Endothelial cell of umbilical vein (primary cell): Measurements from ENCODE around the gene LCE2C. TPM values are rescaled to one million over a fixed set of nuclear protein-coding genes. Genes with fewer than 3 reads are reported as not detected.

Experiments
- BruUV-seq: library from RNA; stranded (reverse); fragments of 400-500 nt; replicated peaks from 2 replicates; lab custom pipeline; 2021; lab: Mats Ljungman, UMichigan
- CTCF ChIA-PET: fragments of 300-600, 350-600 bp; sonication (Branson Sonifier 250); formaldehyde crosslinking; loops from one replicate; lab custom pipeline; 2021; ENCODE audit warnings: antibody characterized with exemption, inconsistent platforms; lab: Charles Lee
- POLR2A ChIA-PET: fragments of 300-600, 350-600 bp; sonication (Branson Sonifier 250); formaldehyde crosslinking; loops from one replicate; lab custom pipeline; 2021; ENCODE audit warnings: antibody characterized with exemption, inconsistent platforms; lab: Charles Lee
- DNase-seq: peaks from one replicate; pipeline ENCODE4 v3.0.0-alpha.2; 2011; ENCODE audit warnings: low read depth, low spot score
- FAIRE-seq: peaks from 2 replicates; lab custom pipeline; 2011; peaks lifted over from hg19 to GRCh38; lab: Jason Lieb, UNC
- H2AFZ ChIP-seq: 2 replicates; pipeline ENCODE4 v1.6.0; 2012; ENCODE audit warnings: low read depth, low read length, control low read depth, inconsistent platforms
- H3K27ac ChIP-seq: 2 replicates; pipeline ENCODE4 v1.5.1; 2011; ENCODE audit warnings: low read depth, mild to moderate bottlenecking, control low read depth, low read length, moderate library complexity; ENCODE audit not compliant: insufficient read depth
- H3K27me3 ChIP-seq, 2 experiments: 2 replicates each; pipeline versions ENCODE4 v1.6.0 to v1.6.1; 2011; ENCODE audit warnings: low read length in 2 of 2, mixed read lengths in 1 of 2; ENCODE audit not compliant: control insufficient read depth in 2 of 2, insufficient read depth in 2 of 2
- H3K36me3 ChIP-seq, 2 experiments: 2 replicates in 1 of 2; 3 replicates in 1 of 2; pipeline ENCODE4 v1.5.1; 2011; ENCODE audit warnings: low read length in 2 of 2, mild to moderate bottlenecking in 1 of 2, moderate library complexity in 1 of 2; ENCODE audit not compliant: control insufficient read depth in 2 of 2, insufficient read depth in 2 of 2; ENCODE audit errors: extremely low read depth in 1 of 2
- H3K4me1 ChIP-seq: 3 replicates; pipeline ENCODE4 v1.5.1; 2011; ENCODE audit warnings: mild to moderate bottlenecking, low read length; ENCODE audit not compliant: control insufficient read depth, insufficient read depth; ENCODE audit errors: extremely low read depth
- H3K4me2 ChIP-seq: 2 replicates; pipeline ENCODE4 v1.6.1; 2011; ENCODE audit warnings: low read length, control low read depth, mixed read lengths; ENCODE audit not compliant: insufficient read depth
- H3K4me3 ChIP-seq, 3 experiments: fragments of 200-600 bp in 1 of 3; sonication (generic), shearing (Covaris generic) in 1 of 3; replicated peaks in 1 of 3; 2 replicates each; pipeline ENCODE4 v1.5.1; 2011 to 2016; ENCODE audit warnings: control low read depth in 3 of 3, low read length in 3 of 3, mild to moderate bottlenecking in 2 of 3, inconsistent platforms in 1 of 3, low read depth in 1 of 3, moderate library complexity in 1 of 3; ENCODE audit not compliant: insufficient read depth in 1 of 3
- H3K79me2 ChIP-seq: 2 replicates; pipeline ENCODE4 v1.6.0; 2012; ENCODE audit warnings: low read length, inconsistent platforms; ENCODE audit not compliant: control insufficient read depth, insufficient read depth
- H3K9ac ChIP-seq: replicated peaks from 2 replicates; pipeline ENCODE3; 2011; ENCODE audit warnings: low read length, control low read depth; ENCODE audit not compliant: insufficient read depth; ENCODE audit errors: extremely low read depth
- H3K9me1 ChIP-seq: replicated peaks from 3 replicates; pipeline ENCODE4 v1.6.0; 2011; ENCODE audit warnings: mild to moderate bottlenecking, low read length; ENCODE audit not compliant: control insufficient read depth, insufficient read depth; ENCODE audit errors: extremely low read depth
- H3K9me3 ChIP-seq: replicated peaks from 2 replicates; pipeline ENCODE4 v1.5.1; 2012; ENCODE audit warnings: low read length, inconsistent platforms; ENCODE audit not compliant: control insufficient read depth, insufficient read depth
- H4K20me1 ChIP-seq: replicated peaks from 2 replicates; pipeline ENCODE3; 2011; ENCODE audit warnings: mild to moderate bottlenecking, low read length; ENCODE audit not compliant: control insufficient read depth, insufficient read depth; ENCODE audit errors: extremely low read depth
- CTCF ChIP-seq, 2 donors: IDR thresholded peaks; 1 replicate in 1 of 2; 2 replicates in 1 of 2; pipeline ENCODE4 v1.5.1; 2011; ENCODE audit warnings: low read length in 2 of 2, mild to moderate bottlenecking in 2 of 2, moderate library complexity in 2 of 2, control low read depth in 1 of 2, inconsistent platforms in 1 of 2, low read depth in 1 of 2; ENCODE audit not compliant: insufficient read depth in 1 of 2; ENCODE audit errors: extremely low read depth in 1 of 2
- EZH2 ChIP-seq: IDR thresholded peaks from 2 replicates; pipeline ENCODE4 v1.6.1; 2012; ENCODE audit warnings: borderline replicate concordance, low read depth, mild to moderate bottlenecking, moderate library complexity, low read length, inconsistent platforms; ENCODE audit not compliant: severe bottlenecking
- FOS ChIP-seq: IDR thresholded peaks from 2 replicates; pipeline ENCODE4 v1.6.1; 2011; ENCODE audit warnings: mild to moderate bottlenecking, low read length, moderate library complexity, borderline replicate concordance; ENCODE audit not compliant: insufficient read depth
- GATA2 ChIP-seq: IDR thresholded peaks from 2 replicates; pipeline ENCODE4 v1.7.0; 2011; ENCODE audit warnings: low read depth, mild to moderate bottlenecking, moderate library complexity, mixed read lengths, low read length; ENCODE audit not compliant: insufficient read length, insufficient read depth
- JUN ChIP-seq: IDR thresholded peaks from 2 replicates; pipeline ENCODE4 v1.6.1; 2011; ENCODE audit warnings: borderline replicate concordance, low read depth; ENCODE audit not compliant: insufficient read length, insufficient read depth
- MAX ChIP-seq: IDR thresholded peaks from 2 replicates; pipeline ENCODE4 v1.6.1; 2011; ENCODE audit not compliant: insufficient read depth, insufficient read length
- MYC ChIP-seq: IDR thresholded peaks from one replicate; pipeline ENCODE4 v1.6.1; 2011; ENCODE audit warnings: mild to moderate bottlenecking, low read depth, low read length
- POLR2A ChIP-seq: IDR thresholded peaks from 2 replicates; pipeline ENCODE4 v1.6.1; 2012; ENCODE audit warnings: low read depth, mild to moderate bottlenecking, control low read depth, low read length
- POLR2AphosphoS5 ChIP-seq: IDR thresholded peaks from 2 replicates; pipeline ENCODE4 v1.6.1; 2012; ENCODE audit warnings: low read depth, mild to moderate bottlenecking, control low read depth, low read length, moderate library complexity; ENCODE audit not compliant: insufficient read depth
- dilution Hi-C: fragments of 300-500 bp; cut with MboI; formaldehyde crosslinking; loops from one replicate; pipeline ENCODE4 v1.15.0; 2019; ENCODE audit warnings: low sequenced_read_pairs; ENCODE audit not compliant: extremely low pct_ligation_motif_present
- intact Hi-C: fragments of 100-400 bp; cut with micrococcal nuclease; formaldehyde crosslinking; loops from one replicate; pipeline ENCODE4 v1.10.0; 2022
- polyA plus RNA-seq, 4 experiments: library from polyadenylated mRNA; depleted of rRNA in 3 of 4; stranded (reverse) in 3 of 4; unstranded in 1 of 4; fragments of >200 nt; gene quantifications; 2 replicates each; pipeline versions ENCODE4 v1.2.1 to v1.2.3, GENCODE V29; 2011 to 2012; ENCODE audit warnings: missing spikeins in 1 of 4
- total RNA-seq: library from RNA; stranded (reverse); gene quantifications from 2 replicates; pipeline ENCODE4 v1.2.3, GENCODE V29; 2021

LCE2C gene
- total and polyA plus RNA-seq, 2 donors (not counting 3 experiments of a cell fraction or from before 2014, with no cell fraction given): not detected

- Histone ChIP-seq H3K27me3 (no peaks in the 10 kb centered on the region), H3K9me1 (no peaks in the 10 kb centered on the region), H3K27ac (no peak overlapping the region), H3K4me3 (no peak overlapping the region), H3K79me2 (no peaks in the 10 kb centered on the region), H3K9me3 (no peaks in the 10 kb centered on the region), H3K4me2 (no peak overlapping the region), H3K4me1 (no peaks in the 10 kb centered on the region), H4K20me1 (no peaks in the 10 kb centered on the region), H2AFZ (no peak overlapping the region), H3K36me3 (no peaks in the 10 kb centered on the region), H3K9ac (no peak overlapping the region)
- BruUV-seq: no TSS peak
- dilution Hi-C loops (no loop called here), intact Hi-C loops (no loop called here)
- CTCF ChIA-PET: no interaction called here
- no peak for DNase-seq
- no peak for TF ChIP-seq MAX
- TF ChIP-seq MYC: no peak
- TF ChIP-seq FOS: no peak
- TF ChIP-seq POLR2A: no peak
- no peak for TF ChIP-seq JUN
- no peak for TF ChIP-seq GATA2
- TF ChIP-seq CTCF (IDR thresholded peaks at IDR 0.05; ENCODE audit: extremely low read depth in 1 of 2, insufficient read depth in 1 of 2, low read depth in 1 of 2, low read length in 2 of 2): no peak
- TF ChIP-seq EZH2: no peak
- TF ChIP-seq POLR2AphosphoS5: no peak
- POLR2A ChIA-PET: no interaction called here
- no peak for FAIRE-seq
Measured at GRCh38 chr1:152673016-152673415, 2.1 kb upstream of the LCE2C start.
